Myocyte (in vitro differentiated cells): ENCODE results near the gene TOLLIP. TPM values are rescaled to one million over a fixed set of nuclear protein-coding genes. Genes with fewer than 3 reads are reported as not detected.

Experiments used
- DNase-seq: peaks from one replicate; pipeline ENCODE4 v3.0.0-alpha.2; 2012; ENCODE audit warnings: low read depth
- total RNA-seq: library from RNA; depleted of rRNA; stranded (reverse); fragments of >200 nt; gene quantifications from 2 replicates; pipeline ENCODE4 v1.2.3, GENCODE V29; 2014

Gene TOLLIP
- total RNA-seq, 1 donor from 2014 or later = 41.6 TPM

GRCh38 chr11:1299621-1300020 is 9.8 kb downstream of the TOLLIP start:
- DNase-seq = no peak

- DNase-seq = peak; percentile 55
These were observed 10.5 kb downstream of the TOLLIP start for GRCh38 chr11:1298695-1299492.

GRCh38 chr11:1297576-1298473 is 11.6 kb downstream of the TOLLIP start:
- peak; percentile 28 for DNase-seq

- DNase-seq = no peak
These were observed 12.3 kb downstream of the TOLLIP start for GRCh38 chr11:1297011-1297575.

- no peak for DNase-seq
These were observed 13.1 kb downstream of the TOLLIP start for GRCh38 chr11:1296287-1296686.

GRCh38 chr11:1295591-1295990 is 13.8 kb downstream of the TOLLIP start:
- no peak for DNase-seq

- DNase-seq = no peak
These were observed 14.3 kb downstream of the TOLLIP start for GRCh38 chr11:1295086-1295485.

- DNase-seq = peak; percentile 68
These were observed 15.8 kb downstream of the TOLLIP start for GRCh38 chr11:1293619-1294015.

- DNase-seq = no peak
These were observed 16.5 kb downstream of the TOLLIP start for GRCh38 chr11:1292644-1293618.

GRCh38 chr11:1292018-1292643 is 17.3 kb downstream of the TOLLIP start:
- DNase-seq = no peak

- no peak for DNase-seq
These were observed 18.0 kb downstream of the TOLLIP start for GRCh38 chr11:1291295-1292017.

- DNase-seq = no peak
These were observed 19.1 kb downstream of the TOLLIP start for GRCh38 chr11:1290052-1291040.

- no peak for DNase-seq
These were observed 20.1 kb downstream of the TOLLIP start for GRCh38 chr11:1289211-1289935.

- no peak for DNase-seq
These were observed 20.8 kb downstream of the TOLLIP start for GRCh38 chr11:1288426-1289151.

GRCh38 chr11:1287928-1288327 is 21.5 kb downstream of the TOLLIP start:
- no peak for DNase-seq

- no peak for DNase-seq
These were observed 23.6 kb downstream of the TOLLIP start for GRCh38 chr11:1285876-1286275.

GRCh38 chr11:1285316-1285744 is 24.1 kb downstream of the TOLLIP start:
- DNase-seq = no peak
